Measurements from ENCODE around the gene C2orf69. TPM values are rescaled to one million over a fixed set of nuclear protein-coding genes. Genes with fewer than 3 reads are reported as not detected.
"Not testable (repeated sequence)": the region's sequence is repeated elsewhere in the genome, so short reads cannot be mapped to it uniquely, and the experiment has no call there.

The C2orf69 gene
- total RNA-seq, 1 experiment from 2014 or later, result 21.6 TPM

DNA sequence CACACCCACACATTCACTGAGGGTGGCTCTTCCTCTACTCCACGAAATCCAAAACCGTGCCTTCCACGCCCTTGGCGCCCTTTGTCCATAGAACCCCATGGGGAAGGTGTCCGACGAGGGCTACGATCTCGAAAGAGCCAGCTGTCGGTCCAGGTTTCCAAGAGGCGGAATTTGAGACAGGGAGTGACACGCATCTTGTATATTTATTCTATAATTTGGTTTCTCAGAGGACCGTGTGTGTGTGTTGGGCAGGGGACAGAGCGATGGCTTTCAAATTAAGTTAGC is 726 bp downstream of the C2orf69 start:
- POLR2A ChIA-PET, result no interaction called here
- RAD21 ChIA-PET (ENCODE audit: low non-redundant PET in 1 of 2, low total read pairs in 2 of 2, uncharacterized antibody in 2 of 2, unreplicated experiment in 2 of 2), result no interaction called here
- no TSS peak for BruUV-seq (replicated peaks)
- Histone ChIP-seq H3K4me1 (ENCODE audit: control insufficient read depth in 1 of 2, insufficient read depth in 2 of 2, low read length in 2 of 2) (peaks cover 0 to 15% of the 10 kb centered on the region in 2 experiments; a peak in 3 of 4 replicates), H3K9me2 (ENCODE audit: insufficient read depth) (no peaks in the 10 kb centered on the region), H3K4me3 (replicated peaks in 1 of 2; ENCODE audit: low read depth in 1 of 2, low read length in 2 of 2) (peak overlapping the region; percentile 85 to 87), H3K27me3 (ENCODE audit: insufficient read depth, low read length) (no peaks in the 10 kb centered on the region), H2AFZ (ENCODE audit: low read depth, low read length, poor library complexity, severe bottlenecking) (no peak overlapping the region), H3K9ac (ENCODE audit: low read length) (peak overlapping the region; percentile 88), H4K20me1 (ENCODE audit: insufficient read depth) (peaks cover 6% of the 10 kb centered on the region; the same call in 1 of the 2 replicates), H3K9me3 (ENCODE audit: control insufficient read depth in 1 of 2, insufficient read depth in 1 of 2, low read depth in 1 of 2, low read length in 2 of 2) (peaks cover 0 to under 1% of the 10 kb centered on the region in 2 experiments; a peak in 2 of 4 replicates), H3K4me2 (ENCODE audit: low read length) (peak overlapping the region; percentile 81), H3K27ac (ENCODE audit: low read depth, low read length) (peak overlapping the region; percentile 88), H3K79me2 (ENCODE audit: insufficient read depth, low read length) (peaks cover 53% of the 10 kb centered on the region), H3K36me3 (ENCODE audit: control insufficient read depth in 1 of 2, insufficient read depth in 2 of 2, low read length in 2 of 2) (peaks cover 5 to 22% of the 10 kb centered on the region in 2 experiments; a peak in 3 of 4 replicates)
- TF ChIP-seq SIN3A (IDR thresholded peaks at IDR 0.05; ENCODE audit: low read depth) (no peak), JUND (IDR thresholded peaks at IDR 0.05) (no peak), ELF1 (IDR thresholded peaks at IDR 0.05; ENCODE audit: borderline replicate concordance, low read depth) (no peak), POLR2A (IDR thresholded peaks at IDR 0.05; ENCODE audit: borderline replicate concordance, extremely low read depth, insufficient read depth, insufficient read length) (no peak), ZNF274 (IDR thresholded peaks at IDR 0.05; ENCODE audit: low read depth, low read length) (no peak), CBX3 (IDR thresholded peaks at IDR 0.05; ENCODE audit: low read depth) (no peak), CEBPB (IDR thresholded peaks at IDR 0.05; ENCODE audit: low read depth) (no peak), EGR1 (IDR thresholded peaks at IDR 0.05; ENCODE audit: low read depth) (no peak), ZFX (IDR thresholded peaks at IDR 0.05) (no peak), YY1 (IDR thresholded peaks at IDR 0.05; ENCODE audit: extremely low read depth, insufficient replicate concordance, low read depth, low read length) (no peak), SP1 (IDR thresholded peaks at IDR 0.05; ENCODE audit: low read depth) (no peak), SRF (IDR thresholded peaks at IDR 0.05; ENCODE audit: low read depth) (no peak), EZH2phosphoT487 (IDR thresholded peaks at IDR 0.05; ENCODE audit: borderline replicate concordance) (no peak), POLR2AphosphoS5 (IDR thresholded peaks at IDR 0.05; ENCODE audit: low read depth, low read length) (no peak), TCF7L2 (IDR thresholded peaks at IDR 0.05; ENCODE audit: borderline replicate concordance, extremely low read depth, insufficient read depth, insufficient read length) (no peak)
- TF ChIP-seq, protein P1, sequence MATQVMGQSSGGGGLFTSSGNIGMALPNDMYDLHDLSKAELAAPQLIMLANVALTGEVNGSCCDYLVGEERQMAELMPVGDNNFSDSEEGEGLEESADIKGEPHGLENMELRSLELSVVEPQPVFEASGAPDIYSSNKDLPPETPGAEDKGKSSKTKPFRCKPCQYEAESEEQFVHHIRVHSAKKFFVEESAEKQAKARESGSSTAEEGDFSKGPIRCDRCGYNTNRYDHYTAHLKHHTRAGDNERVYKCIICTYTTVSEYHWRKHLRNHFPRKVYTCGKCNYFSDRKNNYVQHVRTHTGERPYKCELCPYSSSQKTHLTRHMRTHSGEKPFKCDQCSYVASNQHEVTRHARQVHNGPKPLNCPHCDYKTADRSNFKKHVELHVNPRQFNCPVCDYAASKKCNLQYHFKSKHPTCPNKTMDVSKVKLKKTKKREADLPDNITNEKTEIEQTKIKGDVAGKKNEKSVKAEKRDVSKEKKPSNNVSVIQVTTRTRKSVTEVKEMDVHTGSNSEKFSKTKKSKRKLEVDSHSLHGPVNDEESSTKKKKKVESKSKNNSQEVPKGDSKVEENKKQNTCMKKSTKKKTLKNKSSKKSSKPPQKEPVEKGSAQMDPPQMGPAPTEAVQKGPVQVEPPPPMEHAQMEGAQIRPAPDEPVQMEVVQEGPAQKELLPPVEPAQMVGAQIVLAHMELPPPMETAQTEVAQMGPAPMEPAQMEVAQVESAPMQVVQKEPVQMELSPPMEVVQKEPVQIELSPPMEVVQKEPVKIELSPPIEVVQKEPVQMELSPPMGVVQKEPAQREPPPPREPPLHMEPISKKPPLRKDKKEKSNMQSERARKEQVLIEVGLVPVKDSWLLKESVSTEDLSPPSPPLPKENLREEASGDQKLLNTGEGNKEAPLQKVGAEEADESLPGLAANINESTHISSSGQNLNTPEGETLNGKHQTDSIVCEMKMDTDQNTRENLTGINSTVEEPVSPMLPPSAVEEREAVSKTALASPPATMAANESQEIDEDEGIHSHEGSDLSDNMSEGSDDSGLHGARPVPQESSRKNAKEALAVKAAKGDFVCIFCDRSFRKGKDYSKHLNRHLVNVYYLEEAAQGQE (IDR thresholded peaks at IDR 0.05; ENCODE audit: low read depth), result no peak
- TF ChIP-seq, protein P2, sequence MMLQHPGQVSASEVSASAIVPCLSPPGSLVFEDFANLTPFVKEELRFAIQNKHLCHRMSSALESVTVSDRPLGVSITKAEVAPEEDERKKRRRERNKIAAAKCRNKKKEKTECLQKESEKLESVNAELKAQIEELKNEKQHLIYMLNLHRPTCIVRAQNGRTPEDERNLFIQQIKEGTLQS (IDR thresholded peaks at IDR 0.05), result no peak
- intact Hi-C loops (cut with micrococcal nuclease), result no loop called here
- no peak for ATAC-seq
- no peak for DNase-seq (ENCODE audit: low read depth, low spot score)
- CTCF ChIA-PET, result no interaction called here

DNA sequence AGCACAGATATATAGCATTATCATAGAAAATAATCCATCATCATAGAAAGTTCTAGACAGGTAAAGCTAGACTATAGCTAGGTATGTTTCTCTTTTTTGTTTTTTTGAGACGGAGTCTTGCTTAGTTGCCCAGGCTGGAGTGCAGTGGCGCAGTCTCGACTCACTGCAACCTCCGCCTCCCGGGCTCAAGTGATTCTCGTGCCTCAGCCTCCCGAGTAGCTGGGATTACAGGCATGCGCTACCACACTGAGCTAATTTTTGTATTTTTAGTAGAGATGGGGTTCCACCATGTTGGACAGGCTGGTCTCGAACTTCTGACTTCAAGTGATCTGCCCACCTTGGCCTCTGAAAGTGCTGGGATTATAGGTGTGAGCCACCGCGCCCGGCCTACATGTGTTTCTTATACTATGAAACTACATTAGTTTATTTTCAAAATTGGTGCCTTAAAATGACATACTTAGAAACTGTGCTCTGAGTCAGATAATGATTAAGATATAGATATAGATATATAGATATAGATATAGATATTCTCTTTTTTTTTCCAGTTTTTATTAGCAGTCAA is 1.5 kb downstream of the C2orf69 start:
- intact Hi-C loops (cut with micrococcal nuclease); POLR2A ChIA-PET: not testable (repeated sequence)

More for the DNA sequence above, 1.5 kb downstream of the C2orf69 start:
- Histone ChIP-seq H3K4me2 (ENCODE audit: low read length) (peak overlapping the region; percentile 81), H3K27ac (ENCODE audit: low read depth, low read length) (peak overlapping the region; percentile 88; the same call in 1 of the 2 replicates), H3K4me3 (replicated peaks in 1 of 2; ENCODE audit: low read depth in 1 of 2, low read length in 2 of 2) (peak overlapping the region; percentile 85 to 87), H3K9ac (ENCODE audit: low read length) (peak overlapping the region; percentile 88), H3K79me2 (ENCODE audit: insufficient read depth, low read length) (peaks cover 61% of the 10 kb centered on the region), H3K36me3 (ENCODE audit: control insufficient read depth in 1 of 2, insufficient read depth in 2 of 2, low read length in 2 of 2) (peaks cover 7 to 27% of the 10 kb centered on the region in 2 experiments; a peak in 3 of 4 replicates), H3K4me1 (ENCODE audit: control insufficient read depth in 1 of 2, insufficient read depth in 2 of 2, low read length in 2 of 2) (peaks cover 0 to 15% of the 10 kb centered on the region in 2 experiments; a peak in 3 of 4 replicates)
- H2AFZ ChIP-seq (ENCODE audit: low read depth, low read length, poor library complexity, severe bottlenecking); BruUV-seq (replicated peaks); RAD21 ChIA-PET (ENCODE audit: low non-redundant PET in 1 of 2, low total read pairs in 2 of 2, uncharacterized antibody in 2 of 2, unreplicated experiment in 2 of 2); ATAC-seq; H3K9me3 ChIP-seq (ENCODE audit: control insufficient read depth in 1 of 2, insufficient read depth in 1 of 2, low read depth in 1 of 2, low read length in 2 of 2); DNase-seq (ENCODE audit: low read depth, low spot score); CTCF ChIA-PET; H4K20me1 ChIP-seq (ENCODE audit: insufficient read depth); H3K27me3 ChIP-seq (ENCODE audit: insufficient read depth, low read length); H3K9me2 ChIP-seq (ENCODE audit: insufficient read depth): not testable (repeated sequence)

All from HCT116 (cell line).